NCI-H146 treated with DMSO at 0.1 percent for 48 hours (cell line): Measurements from ENCODE around the gene PHTF1.
"Not testable (repeated sequence)": the region's sequence is repeated elsewhere in the genome, so short reads cannot be mapped to it uniquely, and the experiment has no call there.

Source experiments
- DNase-seq: peaks from one replicate; lab custom pipeline; 2025; ENCODE audit not compliant: unreplicated experiment; lab: John Stamatoyannopoulos, UW

The PHTF1 gene

DNA sequence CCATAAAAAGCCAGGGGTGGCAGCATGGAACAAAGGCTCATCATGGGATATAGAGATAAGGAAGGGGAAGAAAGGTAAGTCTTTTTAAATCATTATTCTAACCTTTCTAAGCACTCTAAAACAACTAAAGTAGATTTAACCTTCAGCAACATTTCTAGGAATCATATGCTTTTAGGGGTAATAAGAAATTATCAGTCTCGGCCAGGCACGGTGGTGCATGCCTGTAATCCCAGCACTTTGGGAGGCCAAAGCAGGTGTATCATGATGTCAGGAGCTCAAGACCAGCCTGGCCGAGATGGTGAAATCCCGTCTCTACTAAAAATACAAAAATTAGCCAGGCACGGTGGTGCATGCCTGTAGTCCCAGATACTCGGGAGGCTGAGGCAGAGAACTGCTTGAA, 20.3 kb upstream of the PHTF1 start:
- no peak for DNase-seq

DNA sequence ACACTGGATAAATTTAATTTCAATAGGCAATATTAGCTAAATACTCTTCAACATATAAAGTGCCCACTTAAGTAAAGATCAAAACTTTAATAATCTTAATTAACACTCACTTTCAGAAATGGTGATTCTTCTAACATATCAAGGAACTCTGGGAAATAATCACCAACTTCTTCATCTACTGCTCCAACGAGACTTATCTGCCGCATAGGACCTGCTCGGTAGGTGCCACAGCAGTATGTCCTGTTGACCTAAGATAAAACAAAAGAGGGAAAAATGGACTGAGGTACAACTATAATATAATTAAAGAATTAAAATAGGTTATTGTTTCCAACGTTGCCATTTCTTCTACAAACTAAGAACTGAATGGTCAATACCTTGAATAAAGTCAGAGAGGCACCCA, 18.3 kb upstream of the PHTF1 start:
- DNase-seq, result no peak

DNA sequence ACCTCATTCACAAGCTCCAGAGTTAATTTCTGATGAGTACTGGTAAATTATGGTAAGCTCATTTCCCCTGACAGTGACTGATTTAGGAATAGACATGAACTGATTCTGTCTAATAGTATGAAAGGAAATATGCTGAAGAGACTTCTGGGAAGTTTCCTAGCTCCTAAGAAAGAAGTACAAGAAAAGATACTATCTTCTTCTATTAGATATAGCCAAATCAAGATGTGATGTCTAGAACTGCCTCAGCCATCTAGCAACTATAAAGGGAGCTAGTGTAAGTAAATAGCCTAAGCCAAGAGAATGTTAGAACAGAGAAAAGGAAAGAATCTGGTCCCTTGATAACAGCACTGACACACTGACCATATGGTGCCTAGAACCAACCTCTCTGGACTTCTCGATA, 10.7 kb upstream of the PHTF1 start:
- no peak for DNase-seq

DNA sequence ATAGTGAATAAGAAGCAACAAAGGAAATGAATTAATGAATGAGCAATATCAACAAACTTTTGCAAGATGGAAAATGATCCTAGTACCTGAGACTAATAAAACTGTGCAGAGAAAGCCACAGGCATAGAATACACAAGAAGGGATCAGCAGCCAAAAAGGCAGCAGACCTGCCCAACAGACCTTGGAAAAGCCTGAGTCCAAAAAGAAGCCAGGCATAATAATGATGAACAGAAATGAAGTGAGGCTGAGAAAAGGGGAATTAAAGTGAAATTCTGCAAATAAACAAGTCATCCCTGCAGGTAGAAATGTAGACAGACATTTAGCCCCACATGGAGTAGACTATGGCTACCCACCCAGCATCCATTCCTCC, 10.3 kb upstream of the PHTF1 start:
- no peak for DNase-seq

GRCh38 chr1:113768916-113769600, 9.8 kb upstream of the PHTF1 start:
- DNase-seq, result no peak

DNA sequence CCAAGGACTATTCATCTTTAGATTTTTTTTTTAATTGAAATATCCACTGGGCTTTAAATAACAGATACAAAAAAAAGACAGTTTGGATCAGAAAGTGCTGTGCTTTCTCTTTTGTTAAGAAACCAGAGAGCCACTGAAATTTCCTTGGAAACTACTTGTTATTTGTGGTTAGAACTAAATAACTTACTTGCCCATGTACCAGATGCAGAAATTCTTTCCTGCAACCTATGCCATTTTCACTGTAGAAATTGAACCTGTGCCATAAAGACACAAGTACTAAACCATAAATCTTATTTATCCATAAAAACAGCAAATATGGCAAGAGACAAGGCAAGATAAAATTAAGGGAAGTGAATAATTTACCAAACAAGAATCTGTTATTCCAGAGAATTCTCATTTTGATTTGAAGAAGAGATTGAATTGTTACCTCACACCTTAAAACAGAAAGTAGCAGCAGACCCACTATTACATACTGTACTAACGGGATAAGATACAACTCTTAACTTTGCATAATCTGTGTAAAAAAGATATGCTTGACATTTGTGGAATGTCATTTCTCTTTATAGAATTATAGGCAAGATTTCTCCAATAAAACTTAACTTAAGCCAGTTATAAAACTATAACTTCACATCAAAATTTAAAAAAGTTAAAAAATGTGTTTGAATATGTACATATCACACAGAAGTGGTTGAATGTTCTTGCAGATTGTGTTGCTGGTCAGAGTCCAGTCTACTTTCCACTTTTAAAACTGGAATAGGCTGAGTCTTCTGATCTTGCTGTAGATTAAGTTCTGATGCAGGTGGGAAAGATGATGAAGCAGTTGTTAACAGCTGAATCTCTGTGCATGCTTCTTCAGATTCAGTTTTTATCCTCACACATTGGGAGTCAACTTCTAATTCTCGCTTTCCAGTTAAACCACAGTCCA, 6.3 kb upstream of the PHTF1 start:
- DNase-seq, result no peak

GRCh38 chr1:113763661-113764060, 4.4 kb upstream of the PHTF1 start:
- DNase-seq, result no peak

DNA sequence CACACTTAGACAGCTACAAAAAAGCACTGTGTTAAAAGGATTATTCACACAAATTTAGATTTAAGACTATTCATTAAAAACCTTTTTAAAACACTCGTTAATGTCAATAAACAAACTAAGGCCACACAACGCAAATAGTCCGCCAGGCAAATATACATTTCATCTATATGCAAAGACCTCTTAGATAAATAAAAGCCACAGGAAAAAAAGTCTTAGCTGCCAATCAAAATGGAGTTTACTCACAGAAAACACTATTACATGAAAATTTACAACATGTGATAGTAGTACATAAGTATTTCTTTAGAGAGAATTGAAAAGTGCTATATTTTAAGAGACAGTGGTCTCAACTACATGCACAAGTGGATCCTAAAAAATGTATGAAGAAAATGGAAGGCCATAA, 2.7 kb upstream of the PHTF1 start:
- DNase-seq, result no peak

DNA sequence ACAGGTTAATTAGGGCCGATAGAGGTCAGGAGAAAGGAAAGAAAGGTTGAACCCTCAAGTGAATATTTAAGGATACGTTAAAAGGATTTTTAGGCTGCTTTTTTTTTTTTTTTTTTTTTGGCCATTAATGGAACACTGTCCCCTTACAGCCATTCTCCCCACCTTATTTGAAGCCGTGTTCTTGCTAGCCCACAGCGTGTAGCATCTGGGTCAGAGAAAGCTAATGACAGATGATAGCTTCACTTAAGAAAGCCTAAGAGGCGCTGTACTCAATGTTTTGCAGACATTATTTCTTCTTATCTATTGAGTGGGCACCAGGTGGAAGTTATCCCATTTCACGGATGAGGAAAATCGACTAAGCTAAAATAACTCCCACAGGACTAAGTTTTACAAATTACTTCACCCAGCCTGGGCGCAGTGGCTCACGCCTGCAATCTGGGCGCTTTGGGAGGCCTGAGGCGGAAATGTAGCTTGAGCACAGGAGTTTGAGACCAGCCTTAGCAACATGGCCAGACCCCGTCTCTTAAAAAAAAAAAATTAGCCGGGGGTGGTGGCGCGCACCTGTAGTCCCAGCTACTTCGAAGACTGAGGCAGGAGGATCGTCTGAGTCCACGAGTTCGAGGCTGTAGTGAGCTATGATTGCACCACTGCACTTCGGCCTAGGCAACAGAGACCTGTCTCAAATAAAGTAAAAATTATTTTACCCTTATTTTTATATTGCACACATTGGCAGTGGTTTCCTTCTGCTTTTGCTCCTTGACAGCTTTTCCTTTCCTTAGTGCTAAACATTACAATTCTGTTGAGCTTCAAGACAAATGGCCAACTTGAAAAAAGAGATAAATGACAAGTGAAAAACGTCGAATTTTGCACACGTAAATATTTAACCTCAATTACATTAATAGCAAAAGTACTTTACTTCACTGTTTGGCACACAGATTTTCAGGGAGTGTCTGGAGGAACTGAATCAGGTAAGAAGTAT, 1.1 kb upstream of the PHTF1 start:
- no peak for DNase-seq

DNA sequence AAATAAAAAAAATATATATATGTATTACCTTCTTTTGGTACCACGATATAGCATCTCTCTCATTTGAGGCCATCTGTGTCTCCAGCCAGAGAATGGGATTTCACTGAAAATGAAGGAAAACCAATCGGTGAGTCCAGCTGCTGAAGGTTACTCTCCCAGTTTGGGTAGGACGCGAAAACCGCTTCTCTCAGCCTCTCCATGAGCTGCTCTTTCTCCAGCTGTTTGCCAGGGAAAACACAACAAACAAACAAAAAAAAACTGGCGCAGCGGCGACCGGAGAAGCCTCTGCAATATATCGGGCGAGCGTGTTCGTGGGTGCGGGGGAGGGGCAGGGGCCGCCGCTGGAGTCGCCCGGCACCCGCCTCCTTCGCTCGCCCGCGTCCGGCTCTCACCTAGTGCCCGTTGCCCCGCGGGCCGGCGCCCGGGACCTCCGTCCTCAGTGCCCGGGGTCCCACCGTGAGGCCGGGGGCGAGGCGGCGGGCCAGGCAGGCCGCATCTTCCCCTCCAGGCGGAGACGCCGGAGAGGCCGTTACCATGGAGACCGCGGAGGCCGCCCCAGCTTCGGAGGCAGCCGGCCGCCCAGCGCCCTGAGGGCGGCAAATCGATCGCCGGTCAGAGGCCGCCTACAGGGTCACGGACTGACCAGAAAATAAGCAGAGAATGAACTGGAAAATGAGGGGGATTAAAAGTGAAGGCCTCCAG, 504 bp downstream of the PHTF1 start:
- peak; percentile 79 for DNase-seq

GRCh38 chr1:113756461-113756860, 2.8 kb downstream of the PHTF1 start:
- no peak for DNase-seq

DNA sequence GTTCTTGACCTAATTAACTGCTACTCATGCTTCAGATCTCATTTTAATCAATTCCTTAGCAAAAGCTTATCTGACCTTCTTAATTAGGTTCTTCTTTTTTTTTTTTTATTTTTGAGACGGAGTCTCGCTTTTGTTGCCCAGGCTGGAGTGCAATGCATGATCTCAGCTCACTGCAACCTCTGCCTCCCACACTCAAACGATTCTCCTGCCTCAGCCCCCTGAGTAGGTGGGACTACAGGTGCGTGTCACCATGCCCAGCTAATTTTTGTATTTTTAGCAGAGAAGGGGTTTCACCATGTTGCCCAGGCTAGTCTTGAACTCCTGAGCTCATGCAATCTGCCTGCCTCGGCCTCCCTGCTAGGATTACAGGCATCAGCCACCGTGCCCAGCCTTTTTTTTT, 6.0 kb downstream of the PHTF1 start:
- not testable (repeated sequence) for DNase-seq

DNA sequence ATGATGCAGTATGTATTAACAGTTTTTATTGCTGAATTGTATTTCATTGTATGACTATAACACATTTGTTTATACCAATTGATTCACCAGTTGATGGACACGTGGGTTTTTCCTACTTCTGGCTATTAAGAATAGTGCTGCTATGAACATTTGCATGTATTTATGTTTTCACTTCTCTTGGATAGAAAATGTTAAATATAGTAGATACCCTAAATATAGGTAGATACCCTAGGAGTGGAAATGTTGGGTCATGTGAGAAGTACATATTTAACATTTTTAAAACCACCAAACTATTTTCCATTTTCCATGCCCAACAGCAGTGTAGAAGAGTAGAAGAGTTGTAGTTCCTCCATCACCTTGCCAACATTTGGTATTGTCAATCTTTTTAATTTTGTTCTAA, 7.8 kb downstream of the PHTF1 start:
- no peak for DNase-seq

GRCh38 chr1:113751114-113751513, 8.2 kb downstream of the PHTF1 start:
- no peak for DNase-seq

DNA sequence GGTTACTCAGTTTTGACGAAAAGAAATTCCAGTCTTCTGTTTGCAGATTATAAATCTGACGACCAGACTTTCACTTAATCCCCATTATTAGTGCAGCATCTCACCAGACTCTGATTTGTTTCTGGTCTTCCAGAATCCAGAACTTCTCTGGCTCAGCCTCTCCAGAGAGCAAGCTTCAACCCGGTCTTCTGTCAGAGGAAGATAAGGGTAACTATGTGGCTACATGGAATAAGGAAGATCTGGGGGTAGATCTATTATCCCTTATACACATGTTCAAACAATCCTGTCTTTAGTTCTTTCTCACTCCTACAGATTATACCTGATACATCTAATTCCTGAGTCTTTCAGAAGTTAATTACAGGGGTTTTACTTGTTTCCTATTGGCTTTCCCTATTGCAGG, 9.9 kb downstream of the PHTF1 start:
- no peak for DNase-seq

- DNase-seq, result no peak
These were observed 11.9 kb downstream of the PHTF1 start for GRCh38 chr1:113747376-113747775.

DNA sequence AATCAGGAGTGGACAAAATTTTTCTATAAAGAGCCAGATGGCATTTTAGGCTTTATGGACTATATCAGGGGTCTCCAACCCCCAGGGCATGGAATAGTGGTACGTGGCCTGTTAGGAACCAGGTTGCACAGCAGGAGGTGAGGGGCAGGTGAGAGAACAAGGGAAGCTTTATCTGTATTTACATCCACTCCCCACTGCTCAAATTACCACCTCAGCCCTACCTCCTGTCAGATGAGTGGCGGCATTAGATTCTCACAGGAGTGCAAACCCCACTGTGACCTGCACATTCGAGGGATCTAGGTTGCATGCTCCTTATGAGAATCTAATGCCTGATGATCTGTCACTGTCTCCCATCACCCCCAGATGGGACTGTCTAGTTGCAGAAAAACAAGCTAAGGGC, 13.9 kb downstream of the PHTF1 start:
- peak; percentile 91 for DNase-seq

DNA sequence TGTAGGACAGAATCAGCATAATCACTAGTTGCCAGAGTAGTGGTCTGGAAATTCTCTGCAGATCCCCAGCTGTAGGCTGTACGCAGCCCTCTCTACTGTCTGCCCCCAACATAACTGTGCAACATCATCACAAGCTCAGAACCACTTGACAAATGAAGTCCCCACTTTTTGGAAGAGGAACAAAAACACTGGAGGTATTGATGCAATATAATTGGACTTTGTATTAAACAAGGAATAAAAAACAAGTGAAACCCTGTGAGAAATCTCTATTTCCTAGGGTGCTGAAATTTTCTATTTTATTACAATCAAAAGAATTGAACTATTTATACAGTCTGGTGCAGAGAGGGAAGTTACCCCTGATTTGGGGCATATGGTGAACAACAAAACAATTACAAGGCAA, 15.2 kb downstream of the PHTF1 start:
- no peak for DNase-seq

GRCh38 chr1:113742515-113742914, 16.8 kb downstream of the PHTF1 start:
- no peak for DNase-seq

DNA sequence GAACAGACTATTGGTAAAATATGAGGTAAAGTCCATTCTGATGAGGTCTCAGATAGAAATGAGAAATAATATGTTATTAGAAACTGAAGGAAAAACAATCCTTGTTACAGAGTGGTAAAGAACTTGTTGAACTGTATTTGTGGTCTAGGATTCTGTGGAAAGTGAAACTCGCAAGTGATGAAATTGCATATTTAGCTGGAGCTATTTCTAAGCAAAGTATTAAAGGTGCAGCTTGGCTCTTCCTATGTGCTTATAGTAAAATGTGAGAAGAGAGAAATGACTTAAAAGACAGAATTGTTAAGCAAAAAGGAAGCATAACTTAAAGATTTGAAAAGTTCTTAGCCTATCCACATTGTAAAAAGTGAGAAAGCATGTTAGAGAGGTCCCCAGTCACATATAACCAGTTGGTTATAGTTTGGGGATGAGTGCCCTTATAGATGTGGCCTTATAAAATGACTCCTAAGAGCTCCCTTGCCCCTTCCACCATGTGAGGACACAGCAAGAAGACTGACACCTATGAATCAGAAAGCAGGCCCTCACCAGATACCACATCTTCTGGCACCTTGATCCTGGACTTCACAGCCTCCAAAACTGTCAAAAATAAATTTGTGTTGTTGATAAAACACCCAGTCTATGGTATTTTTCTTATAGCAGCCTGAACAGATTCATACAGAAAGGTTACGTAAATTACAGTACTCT, 24.8 kb downstream of the PHTF1 start:
- DNase-seq, result no peak
